Testis (tissue), 3 donors: ENCODE results near the gene HOXA10. TPM values are rescaled to one million over a fixed set of nuclear protein-coding genes. Genes with fewer than 3 reads are reported as not detected.

Experiments used
- DNase-seq: peaks from one replicate; pipeline ENCODE4 v3.0.0-alpha.2; 2019
- H3K27ac ChIP-seq, 2 donors: fragments of 200-600 bp; sonication (generic); one replicate each; pipeline ENCODE4 v1.5.1; 2019
- H3K27me3 ChIP-seq: fragments of 200-600 bp; sonication (generic); one replicate; pipeline ENCODE4 v1.5.1; 2019
- H3K36me3 ChIP-seq: fragments of 200-600 bp; sonication (generic); one replicate; pipeline ENCODE4 v1.5.1; 2017; ENCODE audit warnings: low read depth; ENCODE audit errors: missing control alignments
- H3K4me1 ChIP-seq: fragments of 200-600 bp; sonication (generic); one replicate; pipeline ENCODE4 v1.5.1; 2019
- H3K4me3 ChIP-seq, 2 donors: fragments of 200-600 bp; sonication (generic); one replicate each; pipeline ENCODE4 v1.5.1; 2017 to 2019
- H3K9me3 ChIP-seq: fragments of 200-600 bp; sonication (generic); one replicate; pipeline ENCODE4 v1.5.1; 2017
- CTCF ChIP-seq, 3 experiments: fragments of 450-650 bp in 2 of 3; fragments of 200-600 bp in 1 of 3; sonication (generic) in 1 of 3; IDR thresholded peaks; one replicate each; pipeline ENCODE4 v1.5.1; 2016 to 2019; ENCODE audit warnings: antibody characterized with exemption in 3 of 3, mild to moderate bottlenecking in 2 of 3, moderate library complexity in 1 of 3
- POLR2A ChIP-seq: fragments of 450-650 bp; IDR thresholded peaks from one replicate; pipeline ENCODE4 v1.6.1; 2017; ENCODE audit warnings: antibody characterized with exemption, mild to moderate bottlenecking, moderate library complexity
- WGBS, 2 donors: methylation state at CpG; one replicate each; pipeline ENCODE4 v1.1.5; 2018; 5-methylcytosine and 5-hydroxymethylcytosine counted together
- intact Hi-C: fragments of 100-400 bp; cut with DNase I; formaldehyde crosslinking; loops from one replicate; pipeline ENCODE4 v1.15.1; 2023; ENCODE audit warnings: low total_unique reads
- polyA plus RNA-seq: library from polyadenylated mRNA; stranded (reverse); fragments of 350-450 nt; fragmentation: Illumina TruSeq; extraction: RNeasy Lipid Tissue Mini Kit (QIAGEN cat#74804); gene quantifications from one replicate; pipeline ENCODE4 v1.2.3, GENCODE V29; 2014; ENCODE audit warnings: low read depth, low replicate concordance; ENCODE audit not compliant: insufficient read depth
- total RNA-seq, 2 donors: library from RNA; depleted of rRNA; stranded (reverse); fragments of >200 nt; gene quantifications; one replicate each; pipeline ENCODE4 v1.2.3, GENCODE V29; 2016

The HOXA10 gene
- total and polyA plus RNA-seq, 3 donors from 2014 or later: 0.31 to 1.8 (median 1.6) TPM

DNA sequence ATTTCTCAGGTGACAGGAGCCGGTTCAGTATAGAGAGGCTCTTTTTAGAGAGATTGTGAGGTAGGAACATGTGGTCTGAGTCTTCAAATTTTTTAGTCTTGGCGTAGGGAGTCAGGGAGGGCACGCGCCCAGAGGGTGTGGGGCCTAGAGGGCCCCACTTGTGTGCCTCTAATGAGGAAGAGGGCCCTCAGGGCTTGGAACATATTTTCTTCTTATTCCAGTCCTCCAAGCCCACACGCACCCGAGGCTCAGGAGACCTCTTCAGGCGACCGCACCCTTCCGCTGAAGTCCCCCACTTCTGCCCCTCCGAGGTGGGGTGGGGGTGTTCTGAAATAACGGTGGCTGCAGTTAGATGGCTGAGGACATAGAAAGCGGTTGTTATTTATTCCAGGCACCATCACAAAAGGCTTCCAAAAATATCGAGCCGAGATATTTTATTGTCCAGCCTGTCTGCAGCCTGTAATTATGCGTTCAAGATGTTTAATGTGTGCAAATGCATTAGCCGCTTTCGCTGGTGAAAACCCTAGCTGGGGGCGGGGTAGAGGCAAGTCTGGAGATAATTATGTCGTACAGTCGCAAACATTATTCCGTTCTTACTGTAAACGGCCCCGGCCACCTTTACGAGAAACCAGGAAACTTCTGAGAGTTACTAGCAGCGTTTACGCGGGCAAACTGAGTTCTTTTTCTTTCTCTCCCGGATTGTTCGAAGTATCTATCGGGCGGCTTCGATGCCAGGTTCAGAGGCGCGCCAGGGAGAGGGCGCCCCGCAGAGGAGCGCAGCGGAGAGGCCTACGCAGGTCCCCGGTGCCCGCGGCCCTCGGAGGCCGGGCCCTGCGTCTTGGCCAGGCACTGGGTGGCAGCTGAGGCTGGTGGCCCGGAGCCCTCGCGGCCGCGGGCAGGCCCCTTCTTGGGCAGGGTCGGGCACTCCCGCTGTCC is 38.6 kb upstream of the HOXA10 start:
- TF ChIP-seq POLR2A (no peak), CTCF (IDR thresholded peaks at IDR 0.05) (peak in 1 of 3 experiments; percentile 8)
- Histone ChIP-seq H3K4me1 (peaks cover 5% of the 10 kb centered on the region), H3K4me3 (peak overlapping the region; percentile 6 to 29), H3K27ac (no peak overlapping the region), H3K27me3 (peaks cover 4% of the 10 kb centered on the region), H3K36me3 (no peaks in the 10 kb centered on the region), H3K9me3 (no peaks in the 10 kb centered on the region)
- intact Hi-C loops: no loop called here
- 10 to 13% methylated on average over 51 to 52 of the region's 52 CpGs for WGBS, 2 donors
- no peak for DNase-seq

- no peak for TF ChIP-seq POLR2A
- no peak for TF ChIP-seq CTCF (IDR thresholded peaks at IDR 0.05)
- WGBS, 2 donors: 48 to 53% methylated on average over 3 of the region's 3 CpGs
- Histone ChIP-seq H3K27me3 (peaks cover 4% of the 10 kb centered on the region), H3K9me3 (no peaks in the 10 kb centered on the region), H3K4me1 (peaks cover 5% of the 10 kb centered on the region), H3K4me3 (no peak overlapping the region), H3K27ac (no peak overlapping the region), H3K36me3 (no peaks in the 10 kb centered on the region)
- no peak for DNase-seq
- intact Hi-C loops: no loop called here
These were observed 37.7 kb upstream of the HOXA10 start for GRCh38 chr7:27211764-27212204.

- H3K9me3 ChIP-seq: no peaks in the 10 kb centered on the region
- no peak overlapping the region for H3K4me3 ChIP-seq
- no peak for DNase-seq
- no peak overlapping the region for H3K27ac ChIP-seq
- intact Hi-C loops: no loop called here
- TF ChIP-seq POLR2A: no peak
- no peak for TF ChIP-seq CTCF (IDR thresholded peaks at IDR 0.05)
- H3K4me1 ChIP-seq: peaks cover 5% of the 10 kb centered on the region
- 80 to 92% methylated on average over 1 of the region's 1 CpG for WGBS, 2 donors
- no peaks in the 10 kb centered on the region for H3K36me3 ChIP-seq
- H3K27me3 ChIP-seq: peaks cover 5% of the 10 kb centered on the region
These were observed 36.9 kb upstream of the HOXA10 start for GRCh38 chr7:27211084-27211446.

- Histone ChIP-seq H3K4me3 (no peak overlapping the region), H3K4me1 (peaks cover 6% of the 10 kb centered on the region), H3K36me3 (no peaks in the 10 kb centered on the region), H3K27ac (no peak overlapping the region), H3K9me3 (no peaks in the 10 kb centered on the region), H3K27me3 (peaks cover 9% of the 10 kb centered on the region)
- WGBS, 2 donors: 11% methylated on average over 32 of the region's 32 CpGs
- DNase-seq: peak; percentile 70
- intact Hi-C loops: no loop called here
- TF ChIP-seq CTCF (IDR thresholded peaks at IDR 0.05): peak; percentile 22 to 84 (median 66)
- no peak for TF ChIP-seq POLR2A
These were observed 36.4 kb upstream of the HOXA10 start for GRCh38 chr7:27210441-27211083.
